Measurements from ENCODE around the gene CCT7.

Gene CCT7

DNA sequence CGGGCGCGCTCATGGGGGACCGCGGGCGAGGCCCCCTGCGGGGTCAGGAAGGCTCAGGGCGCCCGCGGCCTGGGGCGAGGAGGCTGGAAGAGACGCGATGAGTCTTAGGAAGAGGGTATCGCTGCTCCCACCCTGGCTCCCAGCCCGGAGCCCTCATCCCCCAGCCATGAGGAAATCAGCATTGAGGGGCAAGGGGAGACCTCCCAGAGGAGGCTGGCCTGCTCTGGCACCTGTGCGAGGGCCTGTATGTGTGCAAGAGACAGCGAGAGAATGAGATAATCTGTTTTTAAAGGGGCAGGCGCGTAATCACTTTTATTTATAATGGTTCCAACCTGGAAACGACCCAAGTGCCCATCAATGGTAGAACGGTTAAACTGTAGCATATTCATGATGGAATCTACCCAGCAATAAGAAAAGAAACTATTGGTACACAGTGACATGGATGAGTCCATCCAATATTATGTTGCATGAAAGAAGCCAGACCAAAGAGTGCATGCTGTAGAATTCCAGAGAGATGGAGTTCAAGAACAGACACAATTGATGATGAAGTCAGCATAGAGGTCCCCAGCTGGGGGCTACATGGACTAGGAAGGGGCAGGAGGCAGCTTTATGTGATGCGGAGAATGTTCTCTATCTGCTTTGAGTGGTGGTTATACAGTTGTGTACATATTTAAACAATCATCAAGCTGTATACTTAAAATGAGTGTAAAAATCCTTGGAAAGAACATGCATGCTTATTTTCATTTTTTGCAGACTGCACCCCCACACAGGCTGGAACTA is 35.8 kb downstream of the CCT7 start:
- DNase-seq = no peak

DNA sequence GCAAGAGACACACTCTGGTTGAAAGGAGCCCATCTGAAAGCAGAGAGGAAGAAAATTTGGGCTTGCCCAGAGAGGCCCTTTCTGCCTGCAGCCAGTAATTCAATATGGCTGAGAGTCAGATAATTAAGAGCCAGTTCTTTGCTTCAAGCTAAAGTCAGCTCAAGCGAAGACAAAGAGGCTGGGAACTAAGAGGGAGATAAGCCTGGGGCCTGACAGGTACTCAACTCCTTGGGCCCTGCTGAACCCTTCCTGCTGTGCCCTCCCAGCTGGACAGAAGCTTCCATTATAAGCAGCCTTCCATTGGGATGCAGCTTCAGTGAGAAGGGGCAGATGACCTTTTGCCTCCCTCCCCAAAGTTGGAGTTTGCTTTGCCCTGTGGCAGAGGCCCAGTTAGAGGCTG is 38.2 kb downstream of the CCT7 start:
- no peak for DNase-seq

DNA sequence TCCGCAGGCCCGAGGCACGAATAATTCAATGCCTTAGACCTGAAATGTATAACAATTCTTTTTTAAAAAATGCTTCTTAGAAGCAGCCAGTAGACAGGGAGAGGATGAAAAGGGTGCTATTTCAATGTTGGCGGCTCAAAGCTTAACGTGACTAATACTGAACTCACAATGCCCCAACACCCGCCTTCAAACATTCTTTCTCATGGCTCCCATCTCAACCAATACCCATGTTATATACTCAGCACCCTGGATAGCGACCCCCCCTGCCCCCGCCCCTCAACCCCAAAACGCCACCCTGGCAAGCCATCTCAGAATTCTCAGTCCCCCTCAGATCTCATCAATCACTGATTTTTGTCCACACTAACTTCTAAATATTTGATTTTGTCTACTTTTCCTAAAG is 45.7 kb downstream of the CCT7 start:
- no peak for DNase-seq

DNA sequence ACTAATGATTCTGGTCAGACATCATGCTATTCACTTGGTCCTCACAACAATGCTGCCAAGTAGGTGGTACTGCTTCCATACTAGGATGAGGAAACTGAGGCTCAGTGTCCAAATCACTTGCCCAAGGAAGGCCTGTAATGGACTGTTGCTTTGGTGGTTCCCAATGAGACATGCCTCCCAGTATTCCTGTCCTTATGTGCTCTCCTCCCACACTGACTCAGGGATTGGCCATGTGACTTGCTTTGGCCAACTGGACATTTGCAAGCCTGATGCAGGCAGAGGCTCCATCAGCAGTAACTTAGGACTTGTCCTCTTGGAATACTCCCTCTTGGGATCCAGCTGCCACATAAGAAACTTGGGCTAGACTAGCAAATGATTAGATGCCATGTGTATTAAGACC is 47.1 kb downstream of the CCT7 start:
- no peak for DNase-seq

DNA sequence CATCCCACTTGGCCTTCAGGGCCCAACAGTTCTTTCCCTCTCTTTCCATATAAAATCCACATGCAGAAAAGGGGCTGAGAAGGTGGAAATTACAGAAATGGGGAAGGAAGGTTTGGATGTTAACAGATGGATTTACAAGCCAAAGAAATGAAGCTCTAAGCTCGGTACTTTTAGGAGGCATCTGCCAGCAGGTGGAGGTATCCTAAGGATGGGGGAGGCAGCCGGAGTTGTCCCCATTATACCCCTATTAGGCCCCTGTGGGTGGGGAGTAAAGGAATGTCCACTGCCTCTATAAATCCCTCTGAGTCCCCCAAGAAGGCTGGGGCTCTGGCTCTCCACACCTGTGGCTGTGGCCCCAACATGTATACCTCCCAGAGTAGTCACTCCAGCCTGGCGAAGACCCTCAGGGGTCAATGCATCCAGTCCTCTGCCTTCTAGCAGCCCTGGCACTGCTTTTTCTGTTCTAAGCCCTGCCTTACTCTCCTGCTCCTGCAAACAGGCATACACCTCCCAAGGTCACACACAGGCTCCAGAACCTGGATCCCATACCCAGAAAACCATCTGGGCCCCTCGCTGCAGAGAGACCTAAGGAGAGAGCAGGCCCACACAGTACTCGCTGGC is 48.9 kb downstream of the CCT7 start:
- DNase-seq = no peak

DNA sequence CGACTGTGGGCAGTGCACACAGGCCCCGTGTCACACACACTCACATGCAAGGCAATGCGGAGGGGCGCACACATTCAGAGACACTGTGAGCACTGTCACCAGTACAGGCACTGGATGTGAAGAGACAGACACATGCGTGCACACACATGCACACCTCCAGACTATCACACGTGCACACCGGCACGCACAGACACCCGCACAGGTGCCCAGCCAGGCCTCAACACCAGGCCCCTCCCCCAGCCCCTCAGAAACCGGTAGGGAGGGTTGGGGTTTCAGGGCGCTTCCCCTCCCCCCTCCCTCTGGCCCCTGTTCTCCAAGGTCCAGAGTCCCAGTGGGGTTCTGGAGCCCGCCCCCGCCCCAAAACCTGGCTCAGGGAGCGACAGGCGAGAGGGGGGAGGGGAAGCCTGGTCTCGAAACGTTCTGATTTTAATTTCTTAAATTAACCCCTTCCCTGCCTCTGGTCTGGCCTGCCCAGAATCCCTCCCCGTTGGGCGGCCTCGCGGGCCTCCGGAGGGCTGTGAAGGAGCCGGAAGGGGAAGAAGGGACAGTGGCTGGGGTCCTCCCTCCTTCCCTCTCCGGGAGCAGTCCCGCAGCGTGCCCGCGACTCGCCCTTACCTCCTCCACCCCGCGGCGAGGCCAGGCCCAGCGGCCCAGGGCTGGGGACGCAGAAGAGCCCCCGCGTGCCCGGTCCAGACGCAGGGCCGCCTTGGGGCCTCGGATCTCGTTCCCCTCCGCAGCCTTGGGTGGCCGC is 49.6 kb downstream of the CCT7 start:
- no peak for DNase-seq

DNA sequence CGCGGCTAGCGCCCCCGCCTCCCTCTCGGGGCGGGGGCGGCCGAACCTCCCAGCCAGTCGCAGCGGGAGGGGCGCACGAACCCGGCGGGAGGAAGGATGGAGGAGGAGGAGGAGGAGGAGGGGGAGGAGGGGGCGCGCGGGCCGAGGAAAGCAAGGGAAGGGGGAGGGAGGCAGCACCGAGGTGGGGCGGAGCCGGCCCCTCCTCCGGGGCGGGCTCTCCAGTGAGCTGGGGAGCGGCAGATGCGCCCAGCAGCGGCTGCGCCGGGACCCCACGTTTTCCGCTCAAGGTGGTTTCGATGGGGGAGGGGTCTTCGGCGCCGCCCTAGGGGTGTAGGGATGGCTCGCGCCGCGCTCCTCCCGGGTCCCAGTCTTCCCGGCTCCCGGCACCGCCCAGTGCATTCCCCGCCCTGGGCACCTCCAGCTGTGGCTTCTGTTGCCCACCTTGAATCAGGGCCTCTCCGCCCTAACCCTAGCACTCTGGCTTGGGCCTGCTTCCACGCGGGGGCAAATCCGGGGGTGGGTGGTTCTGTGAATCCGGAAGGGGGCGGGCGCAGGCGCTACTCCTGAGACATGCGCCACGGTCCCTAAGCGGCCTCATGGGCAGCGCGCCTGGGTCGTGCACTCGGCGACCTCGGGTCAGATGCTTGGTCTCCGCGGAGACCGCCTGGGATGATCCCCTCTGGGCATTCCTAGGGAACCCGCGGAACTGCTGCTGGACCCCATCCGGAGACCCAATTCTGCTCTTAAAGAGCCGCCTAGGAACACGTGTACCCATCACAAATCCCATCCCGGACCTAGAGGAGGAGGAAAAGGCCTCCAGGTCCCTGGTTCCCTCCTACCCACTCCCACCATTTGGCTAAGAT is 50.4 kb downstream of the CCT7 start, which contains the start of gene FBXO41:
Gene FBXO41 (minus strand): TSS at position 183 of the 863 bp plus-strand sequence. CDS start 14,848 bp downstream, outside the sequence.
- DNase-seq = peak in 1 of 2 experiments; percentile 17

DNA sequence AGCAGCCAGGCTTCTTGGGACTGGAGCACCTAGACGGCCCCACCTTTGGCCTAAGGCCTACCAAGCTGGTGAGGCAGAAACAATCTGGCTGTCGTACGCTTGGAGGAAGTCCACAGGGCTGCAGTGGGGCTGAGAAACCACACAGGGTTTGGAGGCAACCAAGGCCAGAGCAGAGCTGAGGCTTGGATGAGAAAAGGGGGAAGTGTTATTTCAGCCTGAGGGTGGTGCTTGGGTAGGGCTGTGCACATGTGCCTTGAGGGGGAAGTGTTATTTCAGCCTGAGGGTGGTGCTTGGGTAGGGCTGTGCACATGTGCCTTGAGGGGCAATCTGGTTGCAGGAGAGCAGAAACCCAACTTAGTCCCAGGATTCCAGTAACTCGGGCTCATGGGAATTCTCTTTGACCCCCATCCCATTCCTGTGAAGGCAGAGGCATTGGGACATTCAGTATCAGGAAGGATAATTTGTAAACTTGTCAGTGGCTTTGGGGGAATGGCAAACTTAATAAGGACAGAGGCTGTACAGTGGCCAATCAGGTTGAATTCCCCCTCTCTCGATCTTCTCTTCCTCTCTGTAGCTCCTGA is 51.1 kb downstream of the CCT7 start:
- DNase-seq = no peak

DNA sequence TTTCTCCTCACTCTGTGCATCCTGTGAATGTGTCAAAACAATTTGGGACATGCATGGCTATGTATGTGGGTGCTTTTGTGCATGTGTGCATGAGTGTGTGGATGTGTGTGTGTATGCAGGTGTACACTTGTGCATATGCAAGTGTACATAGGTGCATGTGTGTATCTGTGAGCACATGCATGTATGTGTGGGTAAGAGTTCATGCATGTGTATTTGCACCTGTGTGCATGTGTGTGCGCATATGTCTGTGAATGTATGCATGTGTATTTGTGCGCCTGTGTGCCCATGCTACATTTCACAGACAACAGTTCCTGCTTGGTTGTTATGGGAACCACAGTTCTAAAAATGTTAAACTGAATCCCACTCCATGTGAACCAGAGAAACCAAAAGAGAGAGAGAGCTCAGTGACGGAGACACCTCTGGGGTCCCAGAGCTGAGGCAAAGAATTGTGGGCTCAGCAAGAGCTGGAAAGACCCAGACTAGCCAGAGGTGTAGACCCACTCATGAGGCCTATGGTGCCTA is 52.1 kb downstream of the CCT7 start:
- DNase-seq = no peak

DNA sequence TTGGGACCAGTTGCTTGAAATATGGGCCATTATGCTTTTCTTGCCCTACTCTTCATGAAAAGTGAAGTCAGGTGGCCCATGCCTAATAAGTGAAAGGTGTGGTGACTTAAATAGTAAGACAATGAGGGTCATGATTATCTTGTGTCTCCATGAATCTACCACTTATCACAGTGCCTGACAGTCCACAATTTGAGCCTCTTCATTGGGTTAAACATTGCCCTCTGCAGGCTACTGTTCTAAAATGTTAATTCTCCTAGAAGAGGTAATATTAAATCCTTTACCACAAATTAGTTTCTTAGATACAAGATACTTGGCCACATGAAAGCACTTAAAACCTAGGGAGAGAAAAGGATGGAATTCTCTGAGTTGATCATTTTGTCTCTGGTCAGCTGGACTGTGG is 55.2 kb downstream of the CCT7 start:
- DNase-seq = no peak

DNA sequence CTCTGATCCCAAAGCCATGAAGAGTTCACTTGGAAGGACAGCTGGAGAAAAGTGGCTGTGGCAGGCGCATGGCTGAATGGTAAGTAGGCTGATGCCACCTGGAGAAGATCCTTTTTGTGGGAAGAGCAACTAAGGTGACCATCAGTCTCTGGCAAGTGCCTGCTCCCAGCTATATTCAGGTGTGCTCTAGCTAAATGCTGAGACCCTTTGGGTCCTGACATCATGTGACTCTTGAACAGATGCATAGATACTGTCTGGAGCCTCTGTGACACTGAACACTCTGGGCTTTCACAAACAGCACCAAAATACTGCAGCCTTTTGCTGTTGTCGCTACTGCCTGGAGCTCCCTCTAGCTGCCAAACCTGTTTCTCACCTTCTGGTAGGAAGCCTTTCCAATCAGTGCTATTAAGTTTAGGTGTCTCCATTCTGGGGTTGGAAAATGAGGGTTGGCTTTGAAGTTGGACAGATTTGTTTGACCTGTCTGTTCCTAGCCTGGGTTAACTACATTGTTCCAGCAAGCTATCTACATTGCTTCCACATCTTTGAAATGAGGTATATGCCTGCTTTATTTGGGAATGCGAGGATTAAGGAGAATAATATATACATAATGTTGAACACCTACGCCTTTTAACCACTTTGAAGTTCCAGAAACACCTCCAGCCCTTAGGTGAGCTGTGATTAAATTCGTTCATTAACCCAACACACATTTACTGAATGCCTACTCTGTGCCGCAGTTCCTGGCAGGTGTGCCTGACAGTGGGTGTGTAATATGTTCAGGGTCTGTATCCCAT is 56.1 kb downstream of the CCT7 start:
- no peak for DNase-seq

DNA sequence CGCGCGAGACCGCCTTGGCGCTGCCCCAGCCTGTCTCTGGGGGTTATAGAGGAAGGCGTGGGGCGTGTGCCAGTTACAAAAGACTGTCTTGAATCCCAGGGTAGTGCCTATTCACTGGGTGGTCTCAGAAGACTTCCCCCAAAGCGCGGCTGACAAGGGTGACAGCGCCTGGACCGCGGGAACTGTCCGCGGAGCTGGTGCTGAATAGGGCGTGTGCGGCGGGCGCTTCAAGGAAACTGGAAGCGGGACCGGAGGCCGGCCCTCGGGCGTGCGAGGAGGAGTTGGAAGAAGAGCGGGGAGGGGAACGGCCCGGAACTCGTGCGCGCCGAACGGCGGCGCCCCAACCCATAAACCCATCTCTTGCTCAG is 57.0 kb downstream of the CCT7 start:
- no peak for DNase-seq

DNA sequence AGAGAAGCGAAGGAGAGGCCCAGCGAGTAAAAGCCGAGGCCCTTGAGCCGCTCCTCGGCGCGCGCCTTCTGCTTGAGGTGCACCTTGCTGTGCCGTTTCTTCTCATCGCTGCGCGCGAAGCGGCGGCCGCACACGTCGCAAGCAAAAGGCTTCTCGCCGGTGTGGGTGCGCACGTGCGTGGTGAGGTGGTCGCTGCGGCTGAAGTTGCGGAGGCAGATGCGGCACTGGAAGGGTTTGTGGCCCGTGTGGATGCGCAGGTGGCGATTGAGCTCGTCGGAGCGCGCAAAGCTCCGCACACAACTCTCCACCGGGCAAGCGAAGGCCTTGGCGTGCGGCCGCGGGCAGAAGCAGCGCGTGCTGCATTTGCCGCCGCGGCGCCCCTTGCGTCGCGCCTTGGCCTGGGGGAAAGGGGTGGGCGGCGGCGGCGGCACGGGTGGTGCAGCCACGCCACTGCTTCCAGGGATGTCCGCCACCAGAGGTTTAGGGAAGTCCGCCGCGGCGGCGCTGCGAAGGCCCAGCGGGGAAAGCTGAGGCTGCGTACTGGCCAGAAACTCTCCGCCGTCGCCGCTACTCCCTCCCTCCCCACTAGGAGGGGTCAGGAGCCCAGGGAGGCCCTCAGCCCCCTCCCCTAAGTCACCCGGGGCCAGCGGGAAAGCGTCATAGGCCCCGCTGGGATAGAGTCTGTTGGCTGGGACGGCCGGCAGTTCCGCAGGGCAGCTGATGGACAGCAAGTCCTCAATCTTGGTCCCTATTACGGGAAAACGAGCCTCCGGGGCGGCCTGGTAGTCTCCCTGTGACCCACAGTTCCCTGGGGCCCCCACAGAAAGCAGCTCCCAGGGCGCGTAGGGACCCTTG is 57.6 kb downstream of the CCT7 start:
- DNase-seq = no peak

DNA sequence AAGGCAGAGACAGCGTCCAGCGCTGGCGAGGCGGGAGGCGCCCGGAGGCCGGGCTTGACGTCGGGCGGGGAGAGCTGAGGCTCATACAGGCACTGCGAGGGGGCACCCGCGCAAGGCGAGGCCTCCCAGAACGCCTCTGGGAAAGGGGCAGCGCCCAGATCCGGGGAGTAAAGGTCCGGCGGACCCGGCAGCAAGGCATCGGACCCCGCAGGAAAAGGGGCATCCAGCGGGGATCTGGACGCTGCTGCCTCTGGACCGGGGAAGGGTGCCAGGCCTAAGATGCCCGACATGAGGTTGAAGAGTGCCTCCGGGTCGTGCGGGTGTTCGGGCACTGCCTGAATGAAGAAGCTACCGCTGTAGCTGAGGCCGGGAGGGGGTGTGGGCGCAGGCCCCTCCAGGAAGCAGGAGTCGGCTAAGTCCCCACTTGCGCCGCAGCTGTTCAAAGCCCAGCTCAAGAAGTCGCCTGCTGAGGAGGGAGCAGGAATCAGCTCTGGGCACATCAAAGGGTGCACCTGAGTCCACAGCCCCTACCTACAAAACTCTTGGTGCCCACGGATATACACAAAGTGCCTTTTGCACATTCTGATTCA is 58.3 kb downstream of the CCT7 start:
- no peak for DNase-seq

DNA sequence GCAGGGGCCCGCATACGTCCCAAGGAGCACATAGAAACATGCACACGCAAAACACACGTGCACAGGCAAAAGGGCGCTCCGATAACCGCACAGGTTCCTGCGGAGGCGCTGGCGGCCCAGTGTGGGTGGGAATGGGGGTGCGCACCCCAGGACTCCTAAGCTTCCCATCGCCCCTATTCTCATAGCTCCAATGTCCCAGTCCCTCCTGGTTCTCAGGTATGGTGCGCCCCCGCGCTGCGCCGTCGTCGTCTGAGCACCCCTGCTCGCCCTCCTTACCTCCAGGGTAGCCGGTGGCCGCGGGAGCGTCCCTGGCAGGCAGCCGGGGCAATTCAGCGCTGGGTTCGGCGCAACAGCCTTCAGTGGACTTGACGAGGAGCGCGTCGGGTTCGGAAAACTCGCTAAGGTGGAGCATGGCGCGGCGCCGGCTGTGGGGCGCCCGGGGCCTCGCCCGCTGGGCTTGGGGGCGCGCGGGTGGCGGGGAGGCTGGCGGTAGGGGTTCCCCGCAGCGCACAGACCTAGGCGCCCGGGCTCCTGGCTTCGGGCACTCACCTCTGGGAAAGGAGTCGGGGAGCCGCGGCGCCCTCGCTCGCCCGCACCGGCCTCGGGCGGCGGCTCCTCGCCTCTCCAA is 58.9 kb downstream of the CCT7 start:
- DNase-seq = no peak

DNA sequence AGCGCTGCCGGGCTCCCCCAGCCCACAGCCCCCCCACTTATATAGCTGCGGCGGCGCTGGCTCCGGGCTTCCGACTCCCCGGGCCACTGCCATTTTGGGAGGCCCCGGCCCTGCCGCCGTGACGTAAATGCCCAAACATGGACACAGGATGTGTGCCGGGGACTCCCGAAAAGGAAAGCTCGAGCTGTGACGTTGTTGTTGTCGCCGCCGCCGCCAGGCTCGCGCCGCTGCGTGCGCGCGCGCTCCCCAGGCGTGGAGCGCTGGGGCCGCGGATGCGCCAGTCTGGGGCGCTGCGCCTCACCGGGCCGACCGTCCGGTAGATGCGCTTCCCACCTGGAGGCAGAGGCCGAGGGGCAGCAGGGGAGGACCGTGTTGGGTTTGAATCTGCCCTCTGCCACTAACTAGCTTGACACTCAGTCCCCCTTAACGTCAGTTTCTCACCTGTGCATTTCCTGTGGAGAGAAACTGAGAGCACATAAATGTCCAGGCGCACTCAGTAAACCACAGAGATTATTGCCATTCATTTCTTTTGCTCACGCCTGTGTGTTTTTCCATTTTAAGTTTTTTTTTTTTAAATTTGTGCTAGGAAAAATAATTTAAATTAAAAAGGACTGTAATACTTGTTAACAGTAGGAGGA is 59.5 kb downstream of the CCT7 start, which contains the start of gene EGR4:
Gene EGR4 (minus strand): TSS at position 15 of the 638 bp plus-strand sequence. CDS start 231 bp downstream, outside the sequence.
- no peak for DNase-seq

DNA sequence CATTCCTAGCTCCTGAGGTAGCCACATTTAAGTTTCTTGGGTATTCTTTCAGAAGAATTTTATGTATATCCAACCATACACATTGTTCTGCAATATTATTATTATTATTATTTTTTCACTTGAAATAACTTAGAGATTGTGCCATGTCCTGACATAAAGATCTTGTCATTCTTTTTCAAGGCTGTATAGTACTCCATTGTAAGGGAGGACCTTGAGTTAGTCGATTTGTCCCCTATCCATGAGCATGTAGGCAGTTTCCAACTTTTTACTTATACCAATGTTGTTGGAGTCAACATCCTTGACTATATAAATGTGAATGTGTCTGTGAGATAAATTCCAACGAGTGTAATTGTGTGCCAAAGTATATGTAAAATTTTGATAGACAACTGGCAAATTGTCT is 60.1 kb downstream of the CCT7 start:
- DNase-seq = no peak

DNA sequence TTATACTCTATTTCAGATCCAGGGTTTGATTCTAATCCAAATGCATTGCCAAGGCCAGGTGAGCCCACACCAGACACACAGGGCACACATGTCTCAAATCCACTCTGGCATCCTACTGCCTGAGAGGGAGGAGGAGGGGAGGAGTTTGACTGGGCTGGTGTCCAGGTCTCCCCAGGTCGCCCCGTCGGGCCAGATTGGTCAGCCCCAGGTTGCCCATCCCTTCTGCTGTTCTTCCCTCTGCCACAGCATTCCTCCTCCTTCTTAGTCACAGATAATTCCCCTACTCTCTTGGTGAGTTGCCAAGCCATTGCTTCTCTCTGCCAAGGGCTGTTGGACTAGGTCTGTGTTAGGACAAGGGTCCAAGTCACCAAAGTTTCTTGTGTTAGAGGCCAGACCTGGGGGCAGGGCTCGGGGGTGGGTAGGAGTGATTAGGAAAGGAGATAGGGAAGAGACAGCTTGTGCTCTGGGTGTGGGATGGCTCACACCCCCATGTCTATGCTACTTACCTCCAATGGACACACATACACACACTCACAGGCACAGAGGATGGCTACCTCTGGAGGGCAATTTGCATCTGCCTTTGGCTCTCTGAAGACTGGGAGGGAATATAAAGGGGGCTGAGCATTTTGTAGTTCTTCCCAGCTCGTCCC is 61.8 kb downstream of the CCT7 start:
- DNase-seq = no peak
